Activated T-cell treated with anti-CD3 and anti-CD28 coated beads, Interleukin-2, amount 50 U/mL, for 4 hours (primary cell): ENCODE data around the gene RXRG. TPM values are rescaled to one million over a fixed set of nuclear protein-coding genes. Genes with fewer than 3 reads are reported as not detected.

Source experiments
- ATAC-seq, 2 donors: fragments of 200-7000 bp; cut with Tn5 transposase; one replicate each; pipeline ENCODE4 v1.10.0; 2021
- DNase-seq: peaks from one replicate; pipeline ENCODE4 v3.0.0-alpha.2; 2020
- H3K27me3 Mint-ChIP-seq: one replicate; pipeline ENCODE4 v1.8.0; 2021; ENCODE audit warnings: low read depth, mixed read lengths
- H3K36me3 Mint-ChIP-seq: one replicate; pipeline ENCODE4 v1.8.0; 2022; ENCODE audit warnings: mixed read lengths; ENCODE audit not compliant: insufficient read depth
- H3K4me1 Mint-ChIP-seq: one replicate; pipeline ENCODE4 v1.8.0; 2021; ENCODE audit warnings: low read depth, mixed read lengths
- H3K4me3 Mint-ChIP-seq: one replicate; pipeline ENCODE4 v1.8.0; 2021; ENCODE audit warnings: mild to moderate bottlenecking, moderate library complexity, mixed read lengths
- H3K9me3 Mint-ChIP-seq: one replicate; pipeline ENCODE4 v1.8.0; 2021; ENCODE audit warnings: mixed read lengths
- total RNA-seq, 3 donors: library from RNA; stranded (reverse); gene quantifications; one replicate each; pipeline ENCODE4 v1.2.1, GENCODE V29; 2021

Gene RXRG
- total RNA-seq, 3 donors from 2014 or later = not detected

DNA sequence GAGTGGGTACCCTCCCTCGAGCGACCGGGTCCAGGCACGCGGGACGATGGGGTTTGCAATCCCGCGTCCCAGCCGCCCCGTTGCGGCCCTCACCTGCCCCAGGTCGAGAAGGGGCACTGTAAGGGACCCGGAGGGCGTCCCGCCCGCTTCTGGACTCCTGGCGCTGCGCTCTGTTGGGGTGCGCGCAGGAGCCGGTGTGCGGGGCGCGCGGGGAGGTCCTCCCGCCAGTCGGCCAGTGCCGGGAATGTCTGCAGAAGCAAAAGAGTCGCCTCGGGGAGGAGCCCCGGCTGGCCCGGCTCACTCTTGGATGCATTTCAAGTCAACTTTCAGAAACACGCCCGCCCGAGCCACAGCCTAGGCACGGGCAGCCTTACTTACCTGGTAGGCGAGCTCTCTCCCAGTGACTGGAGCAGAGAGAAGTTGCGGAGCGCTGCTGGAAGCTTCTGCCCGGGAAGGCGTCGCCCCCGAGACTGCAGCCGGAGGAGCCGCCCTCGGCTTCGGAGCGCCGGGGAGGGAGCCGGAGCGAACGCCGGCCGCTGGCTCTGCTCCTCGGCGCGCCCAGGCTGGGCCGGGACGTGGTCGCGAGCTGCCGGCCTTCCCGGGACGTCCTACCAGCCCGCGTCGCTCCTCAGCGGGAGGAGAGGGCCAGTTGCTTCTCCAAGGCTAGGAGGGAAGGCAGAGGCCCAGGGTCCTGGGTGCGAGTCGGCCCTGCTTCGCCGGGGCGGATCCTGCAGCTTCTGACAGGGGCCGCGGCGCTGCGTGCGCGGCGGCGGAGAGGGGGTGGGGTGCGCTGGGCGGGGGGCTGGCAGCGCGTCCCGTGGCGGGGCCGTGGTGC, 88.7 kb downstream of the RXRG start, which contains the start of gene LMX1A:
Gene LMX1A, minus strand, starts transcription at position 739 of the 835 bp plus-strand sequence. CDS start 1,156 bp downstream, outside the sequence.
- no peak within 1 kb of the TSS for H3K4me3 Mint-ChIP-seq
- H3K36me3 Mint-ChIP-seq = no peaks in the 10 kb centered on the region
- ATAC-seq = peak in 1 of 2 donors; percentile 6

DNA sequence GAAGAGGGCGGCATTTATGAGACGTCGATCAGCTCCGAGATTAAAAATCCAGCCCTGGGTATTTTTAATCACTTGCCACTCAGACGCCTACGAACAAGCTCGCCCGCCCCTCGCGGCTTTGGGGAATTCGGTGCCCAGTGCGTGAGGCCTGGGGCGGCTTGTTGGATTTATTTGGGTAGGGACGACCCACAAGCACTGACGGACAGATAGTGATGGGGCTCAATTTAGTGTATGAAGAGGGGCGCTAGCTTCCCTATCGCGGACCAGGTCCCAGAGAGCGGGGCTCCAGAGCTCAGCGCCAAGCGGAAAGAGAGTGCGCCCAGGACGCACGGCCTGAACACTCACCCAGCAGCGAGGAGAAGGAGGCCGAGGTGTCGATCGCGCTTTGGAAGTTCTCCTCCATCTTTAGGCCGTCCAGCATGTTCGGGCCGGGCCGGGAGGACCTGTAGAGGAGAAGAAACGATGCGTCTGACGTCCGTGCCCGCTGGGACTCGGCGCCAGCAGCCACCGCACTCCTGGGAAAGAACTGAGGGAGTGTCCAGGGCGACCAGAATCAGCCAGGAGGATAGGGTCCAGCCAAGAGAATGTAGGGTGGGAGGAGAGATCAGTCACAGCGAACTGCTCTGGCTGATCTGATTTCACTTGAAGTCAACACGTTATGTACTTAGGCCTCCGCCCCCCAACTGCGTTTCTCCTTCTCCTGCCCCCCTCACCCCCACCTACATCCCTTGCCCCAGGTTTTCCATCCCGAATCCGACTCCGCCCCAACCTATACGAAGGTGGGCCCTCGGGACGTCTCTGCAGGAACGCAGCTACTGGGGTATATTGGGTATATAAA, 89.6 kb downstream of the RXRG start:
- Mint-ChIP-seq H3K9me3 (no peaks in the 10 kb centered on the region), H3K27me3 (peaks cover 83% of the 10 kb centered on the region)

More for the DNA sequence above, 88.7 kb downstream of the RXRG start, which contains the start of gene LMX1A:
- peaks cover 5% of the 10 kb centered on the region for H3K4me1 Mint-ChIP-seq
- no peak for DNase-seq
- H3K27me3 Mint-ChIP-seq = peaks cover 83% of the 10 kb centered on the region
- H3K9me3 Mint-ChIP-seq = no peaks in the 10 kb centered on the region

DNA sequence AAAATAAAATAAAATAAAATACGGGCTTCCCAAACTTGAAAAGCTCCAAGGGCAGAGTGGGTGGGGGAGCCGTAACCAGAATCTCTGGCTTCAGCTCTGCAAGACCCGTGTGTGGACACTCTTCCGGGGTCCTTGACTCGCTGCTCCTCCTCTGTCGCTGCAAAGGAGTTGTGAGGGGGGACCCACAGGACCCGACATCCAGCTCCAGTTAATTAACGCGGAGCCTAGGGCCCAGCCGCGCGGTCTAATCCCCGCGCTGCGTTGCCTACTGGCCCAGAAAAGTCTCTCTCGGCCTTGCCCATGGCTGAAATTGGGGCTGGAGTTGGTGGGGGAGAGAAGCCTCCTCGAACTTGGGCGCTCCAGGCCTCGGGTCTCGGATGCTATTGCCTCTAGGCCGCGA, 90.2 kb downstream of the RXRG start:
- Mint-ChIP-seq H3K36me3 (no peaks in the 10 kb centered on the region), H3K27me3 (peaks cover 83% of the 10 kb centered on the region), H3K4me3 (no peak overlapping the region), H3K9me3 (no peaks in the 10 kb centered on the region), H3K4me1 (peaks cover 5% of the 10 kb centered on the region)
- no peak for ATAC-seq
- DNase-seq = no peak

More for the DNA sequence above, 89.6 kb downstream of the RXRG start:
- no peaks in the 10 kb centered on the region for H3K36me3 Mint-ChIP-seq
- peaks cover 5% of the 10 kb centered on the region for H3K4me1 Mint-ChIP-seq
- DNase-seq = no peak
- H3K4me3 Mint-ChIP-seq = no peak overlapping the region
- no peak for ATAC-seq

DNA sequence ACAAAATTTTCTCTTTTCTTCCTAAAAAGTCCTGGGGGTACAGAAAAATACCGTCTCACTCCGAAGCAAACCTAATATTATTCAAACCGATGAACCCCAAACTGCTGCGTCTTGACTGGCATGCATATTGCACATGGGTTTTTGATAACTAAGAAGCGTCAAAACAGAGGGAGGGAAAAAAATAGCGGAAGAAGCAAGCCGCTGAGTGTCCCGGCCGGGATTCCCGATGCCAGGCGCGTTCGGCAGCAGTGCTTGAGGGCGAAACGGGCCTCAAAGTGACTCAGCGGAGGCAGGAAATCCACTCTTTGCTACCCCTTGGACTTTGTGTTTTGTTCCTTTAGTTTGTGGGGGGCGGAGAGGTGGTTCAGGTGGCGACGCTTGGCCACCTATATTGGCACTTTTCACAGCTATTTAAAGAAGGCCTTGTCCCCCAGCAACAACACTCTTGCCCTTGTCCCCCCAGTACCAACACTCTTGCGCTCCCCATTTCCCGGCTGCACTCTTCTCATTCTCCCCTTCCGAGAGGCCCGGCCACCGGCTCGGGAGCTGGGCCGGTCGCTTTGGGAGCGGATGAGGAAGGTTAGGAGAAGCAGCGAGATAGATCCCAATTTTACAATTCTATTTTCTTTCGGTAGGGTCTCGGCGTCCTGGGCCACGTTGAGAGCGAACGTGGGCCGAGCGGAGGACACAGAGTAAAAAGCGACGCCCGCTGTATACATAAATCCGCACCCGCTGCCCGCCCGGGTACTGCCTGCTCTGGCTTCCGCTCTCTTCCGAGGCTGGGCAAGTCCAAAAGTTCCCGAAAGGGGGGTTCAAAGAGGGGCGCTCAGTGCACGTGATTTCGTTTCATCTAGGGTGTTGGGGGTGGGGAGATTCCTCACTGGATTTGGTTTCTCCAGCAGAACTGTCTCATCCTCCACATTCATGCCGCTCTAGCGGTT, 90.9 kb downstream of the RXRG start:
- Mint-ChIP-seq H3K27me3 (peaks cover 85% of the 10 kb centered on the region), H3K9me3 (no peaks in the 10 kb centered on the region), H3K36me3 (no peaks in the 10 kb centered on the region), H3K4me3 (no peak overlapping the region), H3K4me1 (peaks cover 5% of the 10 kb centered on the region)
- no peak for DNase-seq
- no peak for ATAC-seq

DNA sequence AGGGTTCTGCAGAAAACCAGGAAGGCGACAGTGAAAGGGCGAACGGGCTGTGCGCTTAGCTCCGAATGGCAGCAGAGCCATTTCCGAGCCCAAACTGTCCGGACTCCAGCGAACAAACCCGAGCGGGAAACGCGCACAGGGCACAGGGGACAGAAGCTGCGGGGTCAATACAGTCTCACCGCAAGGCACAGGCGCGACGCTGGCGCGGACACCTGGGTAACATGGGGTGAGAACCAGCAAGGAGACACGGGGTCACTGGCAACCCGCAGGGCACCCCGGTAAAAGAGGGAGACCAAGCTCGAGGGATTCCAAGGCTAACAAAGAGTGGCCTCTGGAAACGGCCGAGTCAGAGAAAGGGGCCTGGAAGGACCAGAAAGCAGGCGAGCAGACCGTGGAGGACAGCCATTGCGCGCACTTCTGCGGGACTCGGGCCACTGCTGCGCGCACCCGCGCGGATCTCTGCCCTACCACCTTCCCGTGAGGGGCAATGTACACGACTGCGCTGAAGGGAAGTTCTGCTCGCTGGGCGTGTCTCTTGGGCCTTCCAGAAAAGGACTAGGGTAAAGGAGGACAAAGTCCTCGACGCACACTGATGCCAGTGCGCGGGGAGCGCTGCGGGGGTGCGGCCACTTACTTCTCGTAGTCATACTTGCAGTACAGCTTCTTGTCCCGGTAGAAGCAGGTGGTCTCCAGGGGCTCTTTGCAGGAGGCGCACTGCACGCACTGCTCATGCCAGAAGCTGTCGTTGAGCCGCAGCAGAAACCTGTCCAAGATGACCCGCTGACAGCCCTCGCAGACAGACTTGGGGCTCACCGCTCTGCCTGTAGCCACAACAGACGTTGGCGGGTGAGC, 92.3 kb downstream of the RXRG start:
- peaks cover 83% of the 10 kb centered on the region for H3K27me3 Mint-ChIP-seq
- ATAC-seq (no peak), DNase-seq (no peak)
- no peaks in the 10 kb centered on the region for H3K36me3 Mint-ChIP-seq
- peaks cover 5% of the 10 kb centered on the region for H3K4me1 Mint-ChIP-seq
- no peak overlapping the region for H3K4me3 Mint-ChIP-seq
- H3K9me3 Mint-ChIP-seq = no peaks in the 10 kb centered on the region

DNA sequence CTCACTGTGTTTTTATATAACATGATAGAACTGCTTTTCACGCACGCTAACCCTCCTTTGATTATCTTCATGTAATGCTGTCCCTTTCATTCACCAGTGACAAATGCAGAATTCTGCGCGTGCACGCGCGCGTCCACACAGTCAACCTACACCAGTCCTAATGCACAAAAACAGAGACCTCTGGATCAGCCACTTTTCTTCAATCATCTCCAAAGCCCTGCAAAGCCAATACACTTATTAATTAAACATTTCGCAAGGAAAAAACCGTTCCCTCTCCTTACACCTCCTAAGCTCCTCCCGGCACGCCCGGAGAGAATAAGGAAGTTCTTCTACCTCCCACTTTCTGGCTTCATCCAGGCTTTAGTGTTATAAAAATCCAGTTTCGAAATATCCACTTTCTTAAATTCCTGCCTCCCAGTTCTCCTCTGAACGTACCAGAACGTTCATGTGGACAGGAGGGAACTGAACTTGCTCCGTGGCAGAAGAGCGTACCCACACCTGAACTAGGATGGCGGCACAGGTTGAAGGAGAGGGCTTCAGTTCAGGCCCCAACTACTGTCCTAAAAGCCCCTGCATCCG, 93.0 kb downstream of the RXRG start:
- Mint-ChIP-seq H3K4me1 (peaks cover 5% of the 10 kb centered on the region), H3K27me3 (peaks cover 82% of the 10 kb centered on the region), H3K36me3 (no peaks in the 10 kb centered on the region), H3K4me3 (no peak overlapping the region), H3K9me3 (no peaks in the 10 kb centered on the region)
- ATAC-seq (no peak), DNase-seq (no peak)

Other genes with a start within 250 kb of the RXRG start
- gene LMX1A, start 88.4 kb downstream of the RXRG start, total RNA-seq = not detected
- gene LRRC52, start 98.9 kb upstream of the RXRG start, total RNA-seq = not detected
- 10 to 100 TPM in 2 of 3 donors, 1 to 10 TPM in 1; 7.3 to 12.8 (median 11.5) TPM for gene MGST3, start 186.1 kb upstream of the RXRG start, total RNA-seq